Right atrium auricular region (tissue), 2 donors: ENCODE data around the gene EQTN. TPM values are rescaled to one million over a fixed set of nuclear protein-coding genes. Genes with fewer than 3 reads are reported as not detected.

Source experiments
- DNase-seq: peaks from one replicate; pipeline ENCODE4 v3.0.0-alpha.2; 2019; ENCODE audit warnings: low spot score
- H3K27ac ChIP-seq, 2 donors: fragments of 200-600 bp; sonication (generic); 1 replicate in 1 of 2; 2 replicates in 1 of 2; pipeline ENCODE4 v1.5.1; 2016 to 2019
- H3K27me3 ChIP-seq, 2 donors: fragments of 200-600 bp; sonication (generic); one replicate each; pipeline versions ENCODE4 v1.5.1 to v1.6.0; 2017 to 2019
- H3K36me3 ChIP-seq: fragments of 200-600 bp; sonication (generic); one replicate; pipeline ENCODE4 v1.5.1; 2016
- H3K4me1 ChIP-seq, 2 donors: fragments of 200-600 bp; sonication (generic); one replicate each; pipeline versions ENCODE4 v1.5.1 to v1.6.0; 2017 to 2019
- H3K4me3 ChIP-seq, 2 donors: fragments of 200-600 bp; sonication (generic); 1 replicate in 1 of 2; 2 replicates in 1 of 2; pipeline ENCODE4 v1.5.1; 2017 to 2019; ENCODE audit warnings: mild to moderate bottlenecking in 1 of 2, moderate library complexity in 1 of 2
- H3K9me3 ChIP-seq, 2 donors: fragments of 200-600 bp; sonication (generic); one replicate each; pipeline ENCODE4 v1.5.1; 2019
- total RNA-seq, 2 donors: library from RNA; depleted of rRNA; stranded (reverse); fragments of >200 nt; gene quantifications; one replicate each; pipeline ENCODE4 v1.1.0, GENCODE V29; 2016
- TF ChIP-seq, protein P1 (sequence below), 2 donors: fragments of 200-600 bp; sonication (generic); IDR thresholded peaks; one replicate each; pipeline ENCODE4 v1.5.1; 2019; ENCODE audit warnings: antibody characterized with exemption in 2 of 2

The EQTN gene
- total RNA-seq, 2 donors from 2014 or later: not detected

DNA sequence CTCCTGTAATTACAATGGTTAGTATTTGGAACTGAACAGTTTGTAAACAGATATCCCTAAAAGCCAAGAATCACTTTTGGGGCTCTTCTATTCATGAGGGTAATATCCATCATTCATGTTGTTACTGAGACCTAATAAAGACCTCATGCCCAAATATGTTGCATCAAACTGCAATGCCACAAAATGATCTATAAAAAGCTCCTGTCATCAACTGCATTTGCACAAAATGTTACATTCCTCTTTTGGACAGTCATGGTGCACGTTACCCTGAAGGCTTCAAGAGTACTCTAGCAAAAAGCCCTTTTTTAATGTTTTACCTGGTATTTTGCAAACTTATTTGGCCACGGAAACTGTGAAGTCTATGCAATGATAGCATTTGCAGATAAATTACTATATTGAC, 14.2 kb upstream of the EQTN start:
- DNase-seq: no peak
- TF ChIP-seq, protein P1, sequence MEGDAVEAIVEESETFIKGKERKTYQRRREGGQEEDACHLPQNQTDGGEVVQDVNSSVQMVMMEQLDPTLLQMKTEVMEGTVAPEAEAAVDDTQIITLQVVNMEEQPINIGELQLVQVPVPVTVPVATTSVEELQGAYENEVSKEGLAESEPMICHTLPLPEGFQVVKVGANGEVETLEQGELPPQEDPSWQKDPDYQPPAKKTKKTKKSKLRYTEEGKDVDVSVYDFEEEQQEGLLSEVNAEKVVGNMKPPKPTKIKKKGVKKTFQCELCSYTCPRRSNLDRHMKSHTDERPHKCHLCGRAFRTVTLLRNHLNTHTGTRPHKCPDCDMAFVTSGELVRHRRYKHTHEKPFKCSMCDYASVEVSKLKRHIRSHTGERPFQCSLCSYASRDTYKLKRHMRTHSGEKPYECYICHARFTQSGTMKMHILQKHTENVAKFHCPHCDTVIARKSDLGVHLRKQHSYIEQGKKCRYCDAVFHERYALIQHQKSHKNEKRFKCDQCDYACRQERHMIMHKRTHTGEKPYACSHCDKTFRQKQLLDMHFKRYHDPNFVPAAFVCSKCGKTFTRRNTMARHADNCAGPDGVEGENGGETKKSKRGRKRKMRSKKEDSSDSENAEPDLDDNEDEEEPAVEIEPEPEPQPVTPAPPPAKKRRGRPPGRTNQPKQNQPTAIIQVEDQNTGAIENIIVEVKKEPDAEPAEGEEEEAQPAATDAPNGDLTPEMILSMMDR (IDR thresholded peaks at IDR 0.05): no peak
- Histone ChIP-seq H3K4me3 (no peak overlapping the region), H3K27ac (no peak overlapping the region), H3K27me3 (no peaks in the 10 kb centered on the region), H3K4me1 (peaks cover 0 to 3% of the 10 kb centered on the region in 2 donors), H3K36me3 (no peaks in the 10 kb centered on the region), H3K9me3 (no peaks in the 10 kb centered on the region)

DNA sequence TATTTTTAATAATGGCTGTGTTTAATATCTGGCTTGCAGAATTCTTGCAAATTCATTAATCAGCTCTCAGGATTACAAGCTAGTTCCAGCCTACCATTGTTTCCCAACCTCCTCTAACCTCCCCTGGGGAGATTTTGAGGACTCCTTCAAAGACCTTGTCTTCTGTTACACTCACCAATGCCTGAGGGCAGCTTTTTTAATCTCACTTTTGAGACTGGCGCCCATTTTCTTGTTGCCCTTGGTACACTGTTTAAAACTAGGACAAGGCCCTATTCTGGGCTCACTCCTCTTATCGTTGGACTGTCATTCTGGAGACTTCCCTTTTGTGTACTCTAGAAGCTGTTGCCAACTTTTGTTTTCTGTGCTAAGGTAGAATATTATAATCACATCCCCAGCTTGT, 13.6 kb upstream of the EQTN start:
- H3K4me3 ChIP-seq: no peak overlapping the region
- H3K27ac ChIP-seq: no peak overlapping the region
- H3K9me3 ChIP-seq: no peaks in the 10 kb centered on the region
- DNase-seq: no peak
- TF ChIP-seq, protein P1 (IDR thresholded peaks at IDR 0.05): no peak
- H3K27me3 ChIP-seq: no peaks in the 10 kb centered on the region
- peaks cover 0 to 3% of the 10 kb centered on the region in 2 donors for H3K4me1 ChIP-seq
- no peaks in the 10 kb centered on the region for H3K36me3 ChIP-seq

DNA sequence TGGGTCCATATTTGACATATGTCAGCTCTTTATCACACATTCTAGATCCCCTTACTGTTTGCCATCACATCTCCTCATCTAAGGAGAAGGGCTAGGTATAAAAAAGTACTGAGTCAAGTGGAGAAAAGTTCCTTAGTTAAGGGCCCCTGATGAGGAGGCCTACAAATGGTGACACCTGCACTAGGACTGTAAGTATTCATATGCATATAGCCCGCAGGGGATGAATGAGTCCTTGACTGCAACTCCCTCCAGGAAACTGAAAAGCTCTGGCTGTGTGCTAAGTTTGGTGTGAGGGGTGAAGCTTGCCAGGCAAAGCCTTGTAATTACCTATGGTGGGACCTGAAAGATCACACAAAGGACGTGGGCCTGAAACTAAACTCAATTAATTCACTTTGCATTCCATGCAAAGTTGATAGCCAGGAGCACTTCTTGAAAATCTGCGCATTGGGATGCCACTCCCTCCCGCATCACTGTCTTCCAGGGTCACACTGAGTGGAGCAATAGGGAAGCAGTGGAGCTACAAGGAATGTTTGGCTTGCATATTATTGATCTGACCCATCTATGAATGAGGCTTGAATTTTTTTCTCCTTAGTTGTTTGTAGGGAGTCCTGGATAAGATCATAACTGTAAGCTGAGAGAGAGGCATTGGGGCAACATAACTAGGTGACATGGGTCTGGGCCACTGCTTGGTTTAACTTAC, 11.9 kb upstream of the EQTN start:
- TF ChIP-seq, protein P1 (IDR thresholded peaks at IDR 0.05): no peak
- H3K9me3 ChIP-seq: no peaks in the 10 kb centered on the region
- H3K4me1 ChIP-seq: peaks cover 0 to 3% of the 10 kb centered on the region in 2 donors
- no peak overlapping the region for H3K4me3 ChIP-seq
- no peaks in the 10 kb centered on the region for H3K36me3 ChIP-seq
- DNase-seq: no peak
- H3K27ac ChIP-seq: no peak overlapping the region
- H3K27me3 ChIP-seq: no peaks in the 10 kb centered on the region

DNA sequence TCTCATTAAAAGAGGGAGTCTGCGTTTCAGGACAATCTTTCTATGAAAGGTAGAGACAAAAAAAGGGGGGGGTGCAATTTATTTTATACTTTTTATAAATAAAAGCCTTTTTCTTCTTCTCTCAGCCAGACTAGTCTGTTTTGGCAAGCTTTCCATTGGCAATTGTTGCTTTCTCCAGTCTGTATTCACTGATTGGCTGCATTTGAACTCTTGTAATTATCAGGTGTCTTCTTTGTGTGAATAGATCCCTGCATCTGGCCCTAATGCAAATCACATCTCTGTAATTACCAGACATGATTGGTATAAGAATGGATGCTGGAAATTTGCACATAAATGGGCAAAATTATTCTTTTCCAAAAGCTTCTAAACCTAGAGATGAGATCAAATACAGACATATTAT, 7.6 kb upstream of the EQTN start:
- H3K4me3 ChIP-seq: no peak overlapping the region

DNA sequence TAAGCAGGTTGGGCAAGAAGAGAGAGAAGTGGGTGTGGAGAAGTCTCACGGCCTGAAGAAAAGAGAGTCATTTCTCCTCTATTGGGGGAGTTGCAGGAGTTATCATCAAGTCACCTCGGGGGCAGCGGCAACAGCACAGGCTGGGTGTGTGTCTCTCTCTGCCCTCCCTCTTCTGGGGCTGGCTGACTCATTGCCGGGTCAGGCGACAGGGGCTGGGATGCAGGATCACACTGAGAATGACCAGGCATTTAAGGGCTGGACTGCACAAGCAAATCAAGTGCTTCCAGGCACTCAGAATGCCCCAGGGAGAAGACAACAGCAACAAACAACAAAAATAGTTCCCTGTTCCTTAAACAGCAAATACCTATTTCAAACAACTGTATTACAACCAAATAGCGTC, 6.3 kb upstream of the EQTN start:
- no peaks in the 10 kb centered on the region for H3K4me1 ChIP-seq
- no peak for DNase-seq
- H3K36me3 ChIP-seq: no peaks in the 10 kb centered on the region
- TF ChIP-seq, protein P1 (IDR thresholded peaks at IDR 0.05): no peak
- H3K27me3 ChIP-seq: no peaks in the 10 kb centered on the region
- no peak overlapping the region for H3K4me3 ChIP-seq
- no peak overlapping the region for H3K27ac ChIP-seq
- no peaks in the 10 kb centered on the region for H3K9me3 ChIP-seq

More for the DNA sequence above, 7.6 kb upstream of the EQTN start:
- TF ChIP-seq, protein P1 (IDR thresholded peaks at IDR 0.05): no peak
- Histone ChIP-seq H3K27me3 (no peaks in the 10 kb centered on the region), H3K9me3 (no peaks in the 10 kb centered on the region), H3K36me3 (no peaks in the 10 kb centered on the region), H3K4me1 (no peaks in the 10 kb centered on the region), H3K27ac (no peak overlapping the region)
- DNase-seq: no peak

DNA sequence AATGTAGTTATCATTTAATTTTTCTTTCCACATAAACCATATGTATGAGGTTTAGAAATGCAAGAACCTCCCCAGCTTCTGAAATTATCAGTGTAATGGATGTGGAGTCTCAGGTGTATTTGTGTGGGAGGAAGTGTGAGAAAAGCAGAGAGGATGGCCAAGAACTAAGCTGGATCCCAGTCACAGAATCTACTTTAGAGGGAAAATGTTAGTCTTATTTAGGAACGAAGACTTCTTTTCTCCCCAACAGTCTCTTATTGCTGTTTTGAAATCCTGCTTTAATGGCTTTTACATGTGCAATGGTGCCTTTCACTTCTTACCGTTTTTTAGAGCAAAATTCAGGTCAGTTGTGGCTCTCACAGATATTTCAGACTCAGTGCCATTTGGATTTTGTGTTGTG, 3.0 kb downstream of the EQTN start:
- no peak for DNase-seq
- TF ChIP-seq, protein P1 (IDR thresholded peaks at IDR 0.05): no peak
- Histone ChIP-seq H3K4me3 (no peak overlapping the region), H3K4me1 (no peaks in the 10 kb centered on the region), H3K36me3 (no peaks in the 10 kb centered on the region), H3K27ac (no peak overlapping the region), H3K9me3 (no peaks in the 10 kb centered on the region), H3K27me3 (no peaks in the 10 kb centered on the region)
